ENCODE results near the gene RPH3AL.

Gene RPH3AL

DNA sequence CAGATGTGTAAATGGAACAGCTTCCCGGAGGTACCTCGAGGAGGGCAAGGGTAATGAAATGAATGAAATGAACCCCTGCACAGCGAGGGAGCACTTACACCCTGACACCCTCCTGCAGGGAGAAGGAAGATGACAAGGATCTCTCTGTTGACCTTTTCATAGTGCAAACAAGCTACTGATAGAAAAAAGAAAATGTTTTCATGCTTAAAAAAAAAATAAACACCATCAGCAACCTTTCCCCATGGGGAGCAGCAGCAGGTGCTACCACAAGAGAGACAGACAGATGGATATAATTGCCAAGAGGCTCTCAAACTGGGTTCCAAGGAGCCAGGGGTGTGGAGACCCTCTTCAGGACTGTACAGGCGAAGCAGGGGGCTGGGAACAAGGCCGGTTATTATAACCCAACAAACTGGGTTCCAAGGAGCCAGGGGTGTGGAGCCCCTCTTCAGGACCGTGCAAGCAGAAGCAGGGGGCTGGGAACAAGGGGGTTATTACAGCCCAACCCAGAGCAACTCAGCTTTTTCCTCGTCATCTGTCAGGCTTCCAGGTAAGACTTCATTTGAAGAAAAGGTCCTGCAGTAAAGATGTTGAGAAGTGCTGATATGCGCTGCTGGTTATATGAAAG lies 718 bp upstream of the RPH3AL start:
- no peak for DNase-seq (ENCODE audit: low read depth in 2 of 2)

DNA sequence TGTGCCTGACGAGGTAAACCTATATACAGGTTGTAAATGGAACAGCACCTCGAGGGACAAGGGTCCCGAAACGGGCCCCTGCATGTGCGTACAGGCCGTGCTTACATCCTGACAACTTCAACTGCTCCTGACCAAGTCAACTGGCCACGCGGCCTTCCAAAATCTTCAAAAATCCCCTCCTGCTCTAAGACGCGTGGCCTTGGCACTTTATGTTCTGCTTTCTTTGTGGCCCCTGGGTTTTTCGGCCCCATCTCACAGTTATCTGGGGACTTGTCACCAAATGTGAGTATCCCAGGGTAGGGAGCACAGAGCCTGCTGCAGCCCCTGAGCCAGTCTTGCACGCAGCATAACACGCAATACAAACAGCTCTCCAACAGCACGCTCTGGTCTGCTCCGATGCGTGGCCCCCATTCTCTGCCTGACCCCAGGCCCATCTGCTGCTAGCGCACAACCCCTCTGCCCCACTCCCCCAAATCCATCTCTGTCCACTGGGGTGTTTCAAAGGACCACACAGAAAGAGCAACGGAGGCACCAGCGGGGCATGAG lies 659 bp downstream of the RPH3AL start:
- no peak for DNase-seq (ENCODE audit: low read depth in 2 of 2)

GRCh38 chr17:351449-351738 lies 1.2 kb downstream of the RPH3AL start:
- no peak for DNase-seq (ENCODE audit: low read depth in 2 of 2)

GRCh38 chr17:350706-351448 lies 1.7 kb downstream of the RPH3AL start:
- no peak for DNase-seq (ENCODE audit: low read depth in 2 of 2)

DNA sequence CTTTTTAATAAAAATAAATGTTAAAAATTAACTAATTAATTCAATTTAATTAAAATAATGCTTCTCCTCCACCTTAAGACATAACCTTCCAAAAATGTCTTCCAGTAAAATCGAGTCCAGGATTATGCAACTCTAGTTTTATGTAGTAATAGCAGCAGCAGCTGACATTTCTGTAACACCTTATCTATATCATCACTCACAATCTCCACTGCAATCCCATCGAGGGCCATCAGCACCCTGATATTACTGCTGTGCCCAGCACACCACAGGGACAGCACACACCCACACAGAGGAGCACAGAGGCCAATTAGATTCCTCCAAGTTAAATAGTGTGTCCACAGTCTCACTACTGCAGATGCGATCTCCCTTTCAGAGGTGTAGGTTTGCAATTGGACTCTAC lies 2.9 kb downstream of the RPH3AL start:
- DNase-seq (ENCODE audit: low read depth in 2 of 2), result no peak

- no peak for DNase-seq (ENCODE audit: low read depth in 2 of 2)
Measured at GRCh38 chr17:348692-349425, 3.7 kb downstream of the RPH3AL start.

DNA sequence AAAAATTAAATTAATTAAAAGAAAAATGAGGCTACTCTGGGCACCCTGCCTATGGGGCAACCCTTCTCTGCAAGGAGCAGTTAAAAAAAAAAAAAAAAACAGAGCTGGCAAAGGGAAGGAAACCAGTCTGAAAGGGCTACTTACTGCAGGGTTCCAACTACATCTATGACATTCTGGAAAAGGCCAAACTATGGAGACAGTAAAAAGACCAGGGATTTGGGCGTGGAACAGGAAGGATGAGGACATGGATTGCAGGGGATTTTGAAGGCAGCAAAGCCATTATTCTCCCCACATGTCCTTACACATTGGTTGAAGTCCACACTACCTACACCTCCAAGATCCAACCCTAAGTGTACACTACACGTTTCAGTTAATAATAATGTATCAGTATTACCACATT lies 4.6 kb downstream of the RPH3AL start:
- no peak for DNase-seq (ENCODE audit: low read depth in 2 of 2)

GRCh38 chr17:347309-347899 lies 5.2 kb downstream of the RPH3AL start:
- DNase-seq (ENCODE audit: low read depth in 2 of 2), result no peak

- no peak for DNase-seq (ENCODE audit: low read depth in 2 of 2)
Measured at GRCh38 chr17:345992-346785, 6.4 kb downstream of the RPH3AL start.

DNA sequence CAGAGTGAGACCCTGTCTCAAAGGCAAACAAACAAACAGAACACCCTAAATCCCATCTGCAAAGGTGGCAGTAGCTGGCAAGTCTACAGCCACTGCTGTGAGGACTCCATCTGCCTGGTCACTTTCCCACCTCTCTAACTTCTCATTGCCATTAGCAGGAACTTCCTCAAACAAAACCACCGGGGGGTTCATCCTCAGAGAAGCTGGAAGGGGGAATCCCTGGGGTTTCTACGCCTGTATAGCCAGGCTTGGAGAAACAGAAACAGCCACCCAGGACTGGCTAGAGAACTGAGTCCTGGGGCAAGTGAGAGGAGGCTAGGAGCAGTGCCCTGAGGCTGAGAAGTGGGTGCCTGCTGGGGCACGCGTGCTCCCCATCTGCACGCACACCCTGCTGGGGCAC lies 7.3 kb downstream of the RPH3AL start:
- DNase-seq (ENCODE audit: low read depth in 2 of 2), result no peak

GRCh38 chr17:343875-344752 lies 8.5 kb downstream of the RPH3AL start:
- DNase-seq (ENCODE audit: low read depth in 2 of 2), result no peak

DNA sequence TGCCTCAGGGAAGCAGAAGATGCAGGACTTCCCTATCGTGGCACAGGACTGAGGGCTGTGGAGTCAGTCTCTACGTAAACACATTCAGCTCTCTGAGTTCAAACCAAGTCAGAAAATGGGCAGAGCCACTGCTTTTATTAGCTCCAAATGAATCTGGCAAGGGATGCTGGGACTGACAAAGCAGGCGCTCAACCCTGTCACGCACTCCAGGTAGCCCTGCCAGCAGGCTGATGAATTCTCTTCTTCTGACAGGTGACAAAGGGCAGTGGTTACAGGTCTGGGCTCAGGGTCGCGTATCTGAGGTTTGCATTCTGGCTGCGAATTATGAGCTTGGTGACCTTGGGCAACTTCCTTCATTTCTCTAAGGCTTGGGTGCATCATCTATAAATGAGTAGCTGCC lies 9.4 kb downstream of the RPH3AL start:
- no peak for DNase-seq (ENCODE audit: low read depth in 2 of 2)

- DNase-seq (ENCODE audit: low read depth in 2 of 2), result no peak
Measured at GRCh38 chr17:340074-340473, 12.5 kb downstream of the RPH3AL start.

DNA sequence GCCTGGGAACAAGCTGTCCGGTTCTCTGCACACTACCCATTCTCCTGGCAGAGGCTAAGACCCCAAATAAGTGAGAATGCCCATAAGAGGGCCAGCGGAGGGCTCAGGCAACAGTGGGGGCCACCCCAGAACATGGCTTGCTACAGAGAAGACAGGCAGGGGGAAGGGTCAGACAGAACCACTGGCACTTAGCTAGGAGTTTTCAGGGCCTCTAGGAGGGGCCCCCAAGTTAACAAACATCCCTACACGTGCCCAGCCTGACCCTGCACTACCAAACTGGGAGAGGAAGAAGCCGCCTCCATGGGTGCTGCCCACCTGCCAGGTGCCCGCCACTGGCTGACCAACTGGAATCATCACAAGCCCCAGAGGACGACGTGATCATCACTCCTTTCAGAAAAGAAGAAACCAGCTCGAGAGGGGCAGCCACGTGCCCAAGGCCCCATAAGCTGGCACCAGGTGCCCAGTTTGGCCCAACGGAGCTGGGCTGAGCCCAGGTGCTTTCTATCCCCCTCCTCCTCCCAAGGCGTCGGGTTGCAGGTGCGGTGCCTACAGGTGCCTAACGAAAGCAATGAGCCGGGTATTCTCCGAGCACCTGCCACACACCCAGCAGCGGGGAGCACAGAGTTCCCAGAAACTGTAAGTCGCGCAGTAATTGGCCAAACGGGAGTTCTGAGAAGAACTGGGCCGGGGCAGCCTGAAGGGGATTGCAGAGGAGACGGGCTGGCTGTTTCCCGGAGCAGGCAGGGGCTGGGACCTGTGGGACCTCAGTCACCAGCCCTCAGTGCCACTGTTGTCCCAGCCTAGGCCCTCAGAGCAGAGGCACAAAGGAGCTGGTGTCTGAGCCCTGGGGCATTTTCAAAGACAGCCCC lies 13.2 kb downstream of the RPH3AL start:
- DNase-seq (ENCODE audit: low read depth in 2 of 2), result no peak

GRCh38 chr17:338442-339192 lies 14.0 kb downstream of the RPH3AL start:
- no peak for DNase-seq (ENCODE audit: low read depth in 2 of 2)

GRCh38 chr17:337866-338265 lies 14.7 kb downstream of the RPH3AL start:
- DNase-seq (ENCODE audit: low read depth in 2 of 2), result no peak

GRCh38 chr17:337453-337852 lies 15.2 kb downstream of the RPH3AL start:
- no peak for DNase-seq (ENCODE audit: low read depth in 2 of 2)

- DNase-seq (ENCODE audit: low read depth in 2 of 2), result no peak
Measured at GRCh38 chr17:337022-337420, 15.6 kb downstream of the RPH3AL start.

All from activated CD8-positive, alpha-beta memory T cell treated with anti-CD3 and anti-CD28 coated beads for 4 hours (primary cell).